Ammon's horn (tissue), 1 donor: ENCODE data around the gene GALNT18.
A peak's percentile ranks its signal among the peaks of the same experiment; 100 is the strongest.

Experiments used
- DNase-seq: peaks from one replicate; pipeline ENCODE4 v3.0.0-alpha.2; 2016; ENCODE audit warnings: low spot score

Gene GALNT18

DNA sequence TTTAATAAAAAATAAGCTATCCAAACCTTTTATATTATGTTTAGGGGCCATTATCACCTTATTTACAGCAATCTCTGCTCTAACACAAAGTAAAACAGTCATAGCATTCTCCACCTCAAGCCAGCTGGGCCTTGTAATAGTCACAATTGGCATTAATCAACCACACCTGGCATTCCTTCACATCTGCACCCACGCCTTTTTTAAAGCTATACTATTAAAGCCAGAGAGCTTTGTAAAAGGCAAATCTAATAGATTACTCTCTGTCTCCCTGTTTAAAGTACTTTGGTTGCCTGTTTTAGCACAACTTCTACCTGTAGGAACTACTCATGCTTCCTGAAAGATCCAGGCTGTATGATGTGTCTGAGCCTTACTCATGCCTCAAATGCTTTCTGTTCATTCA is 381.8 kb downstream of the GALNT18 start:
- no peak for DNase-seq

DNA sequence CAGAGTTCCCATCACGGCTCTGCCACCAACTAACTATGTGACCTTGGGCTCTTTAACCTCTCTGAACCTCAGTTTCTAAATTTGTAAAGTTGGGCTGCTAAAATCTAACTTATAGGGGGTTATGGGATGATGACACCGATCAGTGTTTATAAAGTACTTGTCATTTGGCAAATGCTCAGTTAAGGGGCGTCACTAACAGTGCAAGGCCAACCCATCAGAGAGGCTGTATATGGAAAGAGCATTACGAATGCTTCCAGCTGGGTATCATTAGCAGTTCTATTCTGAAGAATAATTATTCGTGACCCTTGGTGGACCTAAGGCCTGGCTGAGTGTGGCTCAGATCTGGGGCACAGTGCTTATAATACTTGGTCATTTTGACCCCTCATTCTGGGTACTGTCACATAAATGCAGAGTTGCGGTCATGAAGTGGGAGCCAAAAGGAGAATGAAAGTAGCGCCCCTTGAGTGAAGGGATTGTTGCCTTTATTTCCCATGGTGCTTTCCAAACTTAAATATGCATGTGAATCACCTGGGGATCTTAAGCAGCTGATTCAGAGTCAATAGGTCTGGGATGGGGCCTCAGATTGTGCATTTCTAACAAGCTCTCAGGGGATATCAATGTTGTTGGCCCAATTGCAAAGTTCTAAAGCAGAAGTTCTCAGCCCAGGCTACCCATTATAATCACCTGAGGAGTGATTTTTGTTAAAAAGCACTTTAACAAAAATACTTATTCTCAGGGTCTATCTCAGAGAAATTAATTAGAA is 384.6 kb downstream of the GALNT18 start:
- no peak for DNase-seq

DNA sequence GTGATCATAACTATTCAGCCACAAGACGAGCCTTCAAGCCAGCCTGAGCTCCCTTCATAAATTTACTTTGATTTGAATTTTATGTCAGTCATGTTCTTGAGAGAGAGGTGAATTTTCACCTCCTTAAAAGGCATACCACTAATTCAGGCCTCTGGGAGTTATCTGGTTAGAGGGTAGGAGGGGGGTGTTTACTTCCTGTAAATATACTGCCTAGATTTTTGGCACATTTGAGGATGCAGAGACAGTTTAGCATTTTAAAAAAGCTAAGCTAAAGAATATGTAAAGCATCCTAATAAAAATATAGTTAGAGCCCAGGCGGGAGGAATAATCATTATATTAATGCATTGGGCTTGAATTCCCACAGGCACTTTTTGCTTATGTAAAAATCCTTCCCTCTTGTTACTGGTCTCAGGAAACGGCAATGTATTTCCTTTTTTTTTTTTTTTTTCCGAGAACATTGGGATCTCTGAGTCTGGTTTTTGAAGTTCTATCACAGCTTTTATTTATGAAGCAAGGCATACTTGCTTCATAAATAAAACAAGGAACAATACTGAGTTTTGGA is 385.2 kb downstream of the GALNT18 start:
- no peak for DNase-seq

DNA sequence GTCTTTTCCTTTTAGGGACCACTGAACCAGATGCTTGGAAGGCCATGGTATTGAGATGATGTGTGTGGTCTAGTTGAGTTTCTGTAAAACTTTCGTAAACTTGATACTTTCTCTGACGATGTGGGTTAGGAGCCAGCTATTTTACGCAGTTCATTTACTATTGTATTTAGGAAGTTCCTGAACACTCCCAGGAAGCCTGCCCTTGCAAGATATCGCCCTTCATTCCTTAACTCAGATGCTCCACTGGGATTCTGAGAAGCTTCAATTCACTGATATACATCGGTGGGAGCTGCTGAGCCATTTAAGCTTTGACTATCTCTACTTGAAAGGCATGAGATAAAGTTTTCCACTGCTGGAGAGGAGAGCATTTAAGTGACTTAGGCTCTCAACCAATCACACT is 390.0 kb downstream of the GALNT18 start:
- DNase-seq, result no peak

DNA sequence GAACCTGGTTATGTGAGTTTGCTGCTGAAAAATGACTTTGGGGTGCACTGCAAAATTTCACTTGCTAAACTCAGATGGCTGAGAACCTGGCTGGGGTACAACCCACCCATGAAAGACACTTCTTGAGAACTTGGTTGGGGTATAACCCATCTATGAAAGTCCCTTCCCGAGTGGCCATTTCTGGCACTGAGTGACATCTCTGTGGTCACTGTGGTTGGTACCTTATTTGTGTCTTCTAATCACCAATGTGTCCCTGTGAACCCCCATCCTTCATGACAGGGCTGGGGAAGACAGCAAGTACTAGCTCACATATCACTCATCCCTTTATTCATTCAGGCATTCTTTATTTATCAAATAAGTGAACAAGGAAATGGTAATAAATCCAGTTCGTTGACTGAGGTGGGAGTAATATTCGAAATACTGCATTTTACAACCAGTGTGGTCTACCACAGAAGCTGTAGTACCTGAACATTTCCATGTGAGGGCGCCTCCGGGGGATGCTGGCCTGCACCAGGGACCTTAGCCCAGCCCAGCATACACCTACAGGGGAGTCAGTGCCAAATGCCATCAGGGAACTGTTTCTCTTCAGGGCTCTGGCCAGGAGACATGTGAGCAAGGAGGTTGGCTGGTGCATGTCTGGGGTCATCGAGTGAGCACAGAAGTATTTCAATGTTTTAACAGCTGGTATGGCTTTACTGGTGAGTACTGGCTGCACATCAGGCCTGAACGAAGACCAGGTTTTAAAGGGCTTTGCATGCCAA is 390.8 kb downstream of the GALNT18 start:
- DNase-seq, result no peak

DNA sequence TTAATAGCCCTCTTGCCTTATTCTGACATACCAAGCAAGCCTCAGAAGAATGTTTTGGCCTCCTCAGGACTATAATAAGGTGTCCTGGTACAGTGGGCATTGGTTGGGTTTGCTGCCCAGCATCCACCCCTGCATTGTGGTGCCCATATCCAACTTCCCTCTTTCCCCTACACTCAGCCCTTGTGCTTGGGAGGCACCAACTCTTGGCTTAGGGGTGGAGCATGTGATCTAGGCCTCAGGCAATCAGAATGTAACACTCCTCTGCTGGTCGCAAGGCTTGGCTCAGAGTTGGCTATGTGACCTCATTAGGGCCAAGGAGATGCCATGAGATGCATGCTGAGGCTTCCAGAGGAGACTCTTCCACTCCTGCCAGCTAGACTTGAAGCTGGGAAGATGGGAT is 391.7 kb downstream of the GALNT18 start:
- DNase-seq, result no peak

DNA sequence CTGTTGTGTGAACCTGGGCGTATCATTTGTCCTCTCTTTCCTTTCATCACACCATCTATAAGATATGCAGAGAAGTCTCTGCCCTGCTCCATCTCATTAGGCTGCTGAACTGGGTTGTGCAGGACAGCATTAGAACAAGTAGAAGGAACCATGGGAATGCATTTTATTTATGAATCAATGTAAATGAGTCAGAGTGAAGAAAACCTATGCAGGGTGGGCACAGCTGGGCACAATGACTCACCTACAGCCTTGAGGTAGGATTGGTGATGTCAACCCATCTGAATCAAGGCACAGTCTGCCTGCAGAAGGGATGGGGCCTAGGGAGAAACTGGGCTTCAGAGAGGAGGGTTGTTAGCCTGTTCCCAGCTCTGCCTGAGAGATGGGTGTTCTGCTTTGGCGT is 392.2 kb downstream of the GALNT18 start:
- no peak for DNase-seq

DNA sequence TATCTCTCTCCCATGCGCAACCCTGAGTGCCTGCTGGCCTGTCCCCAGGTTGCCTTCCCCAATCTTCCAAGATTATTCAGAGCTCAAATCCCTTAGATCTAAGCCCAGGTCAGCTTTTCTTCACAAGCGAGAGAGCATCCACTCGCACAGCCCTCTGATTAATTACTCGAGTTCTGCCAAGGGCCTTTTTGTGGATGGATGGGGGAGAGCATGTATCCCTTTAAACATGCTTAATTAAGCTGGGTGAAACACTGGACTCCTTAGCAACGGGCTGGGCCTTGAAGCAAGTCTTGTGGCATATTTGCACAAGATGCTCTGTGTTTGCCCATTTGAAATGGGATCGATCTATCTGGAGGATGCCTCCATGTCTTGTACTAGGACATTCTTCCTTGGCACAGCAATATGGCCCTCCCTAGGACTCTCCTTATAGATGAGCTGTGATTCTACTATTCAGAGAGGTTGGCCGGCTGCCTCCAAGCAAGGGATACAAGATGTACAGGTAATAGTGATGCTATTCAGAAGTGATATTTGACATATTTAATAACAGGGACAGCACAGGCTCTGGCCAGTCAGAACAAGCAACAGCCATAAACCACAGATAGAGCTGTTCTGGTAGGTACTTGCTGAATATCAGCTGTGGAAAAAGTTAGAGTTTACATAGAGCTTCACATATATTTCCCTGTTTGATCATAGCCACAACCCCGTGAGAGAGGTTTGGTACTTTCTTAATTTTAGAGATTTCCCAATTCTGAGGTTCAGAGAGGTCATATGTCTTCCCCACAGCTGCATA is 394.3 kb downstream of the GALNT18 start:
- peak; percentile 38 for DNase-seq
